Measurements from ENCODE around the gene TRPM1.

Gene TRPM1

DNA sequence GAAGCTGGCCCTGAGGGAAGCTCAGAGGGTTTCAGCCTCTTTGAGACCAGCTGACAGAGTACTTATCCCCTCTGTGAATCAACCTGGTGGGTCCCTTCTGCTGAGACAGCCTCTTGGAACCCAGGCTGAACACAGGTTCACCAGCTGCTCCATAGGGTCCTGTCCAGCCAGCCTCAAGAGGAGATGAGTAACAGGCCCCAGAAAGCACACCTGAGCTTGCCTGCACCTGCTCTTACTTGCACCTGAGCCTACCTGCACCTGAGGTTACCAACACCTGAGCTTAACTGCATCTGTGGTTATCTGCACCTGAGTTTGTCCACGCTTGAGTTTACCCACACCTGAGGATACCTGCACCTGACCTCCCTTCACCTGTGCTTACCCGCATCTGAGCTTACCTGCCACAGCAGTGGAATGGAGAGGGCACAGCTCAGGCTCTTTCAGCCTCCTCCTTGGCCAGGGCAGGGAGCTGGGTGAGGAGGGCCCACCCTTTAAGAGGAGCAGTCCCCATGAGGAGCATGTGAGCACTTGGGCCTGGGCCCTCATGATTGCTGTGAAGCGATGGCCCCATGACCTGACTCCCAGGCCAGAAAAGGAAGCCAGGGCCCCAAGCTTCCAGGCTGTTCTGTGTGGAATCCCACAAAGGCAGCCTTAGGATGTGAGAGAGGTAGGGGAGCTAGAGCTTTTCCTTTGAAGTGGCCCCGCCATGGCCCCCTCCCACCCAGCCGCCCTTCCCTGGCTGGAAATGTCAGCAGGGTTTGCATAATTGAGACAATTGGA, at the start of gene TRPM1:
TRPM1 (minus strand) TSS at position 464 of the 777 bp plus-strand sequence. CDS start 20,370 bp downstream, outside the sequence.
- DNase-seq, result no peak

- DNase-seq, result no peak
Measured at GRCh38 chr15:31150732-31151231, 49.3 kb upstream of the TRPM1 start.

DNA sequence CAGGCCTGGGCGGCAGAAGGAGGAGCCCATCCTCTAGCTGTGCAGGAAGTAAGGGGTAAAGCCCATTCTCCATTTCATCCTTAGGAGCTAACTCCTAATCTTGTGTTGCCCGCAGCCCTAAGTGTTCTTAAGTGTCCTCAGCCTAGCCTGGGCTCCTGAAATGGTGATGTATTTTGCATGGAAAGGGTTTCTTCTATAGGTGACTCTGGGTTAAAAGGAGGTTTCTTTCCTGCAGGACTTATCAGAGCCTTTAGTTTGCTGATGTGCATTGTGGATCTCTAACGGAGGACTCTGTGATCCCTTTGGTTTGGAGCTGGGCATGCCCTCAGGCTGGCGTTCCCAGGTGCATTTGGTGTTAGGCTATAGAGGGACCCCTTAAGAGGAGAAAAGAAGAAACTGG, 48.5 kb upstream of the TRPM1 start:
- no peak for DNase-seq

GRCh38 chr15:31149088-31149505, 47.6 kb upstream of the TRPM1 start:
- no peak for DNase-seq

- DNase-seq, result no peak
Measured at GRCh38 chr15:31148297-31149087, 47.0 kb upstream of the TRPM1 start.

DNA sequence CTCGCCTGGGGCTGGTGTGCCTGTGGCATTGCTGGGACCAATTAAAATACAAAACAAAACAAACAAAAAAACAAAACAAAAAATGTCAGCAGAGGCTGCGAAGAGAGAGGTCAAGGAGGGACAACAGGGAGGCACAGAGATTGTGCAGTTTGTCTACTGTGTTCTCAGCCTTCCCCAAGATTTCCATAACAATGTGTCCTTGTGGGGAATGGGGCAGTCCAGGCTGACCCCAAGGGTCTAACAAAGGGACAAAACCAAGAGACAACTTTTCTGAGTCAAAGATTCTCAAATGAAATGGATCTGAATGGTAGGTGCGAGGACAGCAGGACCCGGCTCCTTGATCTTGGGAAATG, 46.4 kb upstream of the TRPM1 start:
- no peak for DNase-seq

GRCh38 chr15:31147456-31147855, 45.9 kb upstream of the TRPM1 start:
- DNase-seq, result no peak

DNA sequence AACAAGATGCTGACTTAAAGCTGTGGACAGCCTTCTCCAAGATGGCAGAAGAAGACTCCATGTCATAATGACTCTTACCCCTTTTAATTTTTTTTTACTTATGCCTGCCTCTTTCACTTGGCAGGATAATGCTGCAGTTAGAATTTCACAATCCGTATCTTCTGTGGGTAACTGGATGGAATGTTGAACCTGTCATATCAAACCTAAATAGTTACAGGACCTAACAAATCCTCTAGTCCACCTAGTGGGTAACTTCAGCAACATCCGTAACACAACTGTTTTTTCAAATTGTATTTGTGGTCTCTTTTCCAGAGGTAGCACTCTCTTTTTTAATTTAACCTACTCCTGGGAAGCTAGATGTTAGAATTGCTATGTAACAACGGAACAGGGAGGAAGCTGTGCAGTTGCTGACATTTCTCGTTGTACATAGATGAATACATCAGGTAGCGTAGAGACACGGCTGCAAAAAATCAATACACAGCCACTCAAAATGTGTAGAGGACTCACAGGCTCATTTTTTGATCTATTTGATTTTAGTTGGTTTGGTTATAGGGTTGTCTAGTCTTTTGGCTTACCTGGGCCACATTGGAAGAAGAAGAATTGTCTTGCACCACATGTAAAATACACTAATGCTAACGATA, 43.9 kb upstream of the TRPM1 start:
- no peak for DNase-seq

DNA sequence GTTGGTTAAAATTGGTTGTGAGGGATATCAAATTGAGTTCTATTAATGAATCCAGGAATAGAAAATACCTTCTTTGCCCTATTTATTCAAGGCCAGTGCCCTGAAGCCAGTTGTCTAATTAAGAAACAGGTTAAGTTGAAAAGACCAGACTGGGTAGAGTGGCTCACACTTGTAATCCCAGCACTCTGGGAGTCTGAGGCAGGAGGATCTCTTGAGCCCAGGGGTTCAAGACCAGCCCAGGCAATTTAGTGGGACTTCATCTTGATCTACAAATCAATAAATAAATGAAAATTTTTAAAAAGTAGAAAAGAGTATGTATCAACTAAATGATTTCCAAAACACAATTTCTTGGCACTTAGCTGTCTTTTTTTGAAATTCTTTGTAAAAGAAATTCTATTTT, 40.3 kb upstream of the TRPM1 start:
- no peak for DNase-seq

GRCh38 chr15:31136607-31137328, 35.2 kb upstream of the TRPM1 start:
- DNase-seq, result no peak

GRCh38 chr15:31136016-31136415, 34.5 kb upstream of the TRPM1 start:
- peak; percentile 33 to 40 for DNase-seq

- DNase-seq, result no peak
Measured at GRCh38 chr15:31135523-31135922, 34.0 kb upstream of the TRPM1 start.

- DNase-seq, result no peak
Measured at GRCh38 chr15:31133890-31134289, 32.4 kb upstream of the TRPM1 start.

GRCh38 chr15:31131853-31132375, 30.4 kb upstream of the TRPM1 start:
- DNase-seq, result no peak

- DNase-seq, result no peak
Measured at GRCh38 chr15:31130576-31131237, 29.2 kb upstream of the TRPM1 start.

DNA sequence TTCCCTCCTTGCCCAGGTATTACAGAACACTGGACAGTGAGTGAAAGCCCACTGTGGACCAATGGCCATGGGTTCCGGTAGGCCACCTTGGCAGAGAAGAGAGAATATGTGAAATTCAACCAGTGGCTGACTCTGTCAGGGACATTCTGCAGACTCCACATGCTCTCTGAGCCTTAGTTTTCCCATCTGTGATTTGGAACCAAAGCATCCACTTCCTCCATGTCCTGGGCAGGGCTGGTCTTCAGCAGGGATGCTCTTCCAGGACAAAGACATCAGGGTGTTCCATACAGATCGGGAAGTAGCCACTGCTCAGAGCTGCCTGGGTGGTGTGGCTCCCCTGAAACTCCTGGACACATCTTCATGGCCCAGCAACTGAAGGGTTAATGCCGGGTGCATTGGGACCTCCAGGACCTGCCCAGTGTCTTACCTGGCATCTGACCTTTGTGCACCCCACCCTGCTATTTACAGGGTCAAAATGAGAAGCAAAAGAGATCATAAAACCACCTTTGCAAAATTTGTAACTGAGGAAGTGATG, 28.3 kb upstream of the TRPM1 start:
- DNase-seq, result no peak

DNA sequence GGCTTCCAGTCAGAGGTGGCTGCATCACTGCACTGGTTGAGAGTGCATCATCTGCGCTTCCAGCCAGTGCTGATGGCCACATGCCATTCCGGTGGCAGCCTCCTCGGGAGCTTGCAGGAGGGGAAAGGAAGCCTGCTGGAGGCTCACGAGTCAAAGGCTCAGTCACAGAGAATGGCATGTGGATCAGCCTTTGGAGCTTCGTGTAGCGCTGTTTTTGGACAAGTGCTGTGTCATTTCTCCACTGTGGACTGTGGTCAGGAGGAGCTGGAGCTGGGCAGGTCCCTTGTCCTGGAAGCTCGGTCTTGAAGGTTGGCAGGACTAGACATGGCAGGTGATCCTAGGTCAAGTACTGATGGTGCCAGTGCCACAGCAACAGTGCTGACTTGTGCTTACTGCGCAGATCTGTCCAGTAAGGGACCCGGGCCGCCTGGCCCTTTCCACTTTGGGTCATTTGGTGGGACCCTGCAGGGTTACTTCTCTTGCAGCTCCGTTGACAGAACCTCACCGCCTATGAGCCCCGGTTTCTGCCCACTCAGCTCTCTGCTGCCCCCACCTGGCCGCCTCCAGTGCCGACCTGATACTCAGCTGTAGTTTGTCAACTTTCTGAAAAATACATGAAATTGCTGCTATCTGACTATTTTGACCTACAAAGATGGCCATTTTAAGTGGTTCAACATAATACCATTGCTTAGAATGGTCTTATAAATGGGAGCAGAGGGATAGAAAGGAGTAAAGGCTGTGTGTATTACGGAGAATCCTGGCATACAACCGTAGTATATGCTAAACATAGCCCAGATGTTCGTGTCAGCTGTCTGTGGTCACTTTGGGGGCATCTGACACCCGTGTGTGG, 27.6 kb upstream of the TRPM1 start:
- peak in 1 of 2 experiments; percentile 11 for DNase-seq

DNA sequence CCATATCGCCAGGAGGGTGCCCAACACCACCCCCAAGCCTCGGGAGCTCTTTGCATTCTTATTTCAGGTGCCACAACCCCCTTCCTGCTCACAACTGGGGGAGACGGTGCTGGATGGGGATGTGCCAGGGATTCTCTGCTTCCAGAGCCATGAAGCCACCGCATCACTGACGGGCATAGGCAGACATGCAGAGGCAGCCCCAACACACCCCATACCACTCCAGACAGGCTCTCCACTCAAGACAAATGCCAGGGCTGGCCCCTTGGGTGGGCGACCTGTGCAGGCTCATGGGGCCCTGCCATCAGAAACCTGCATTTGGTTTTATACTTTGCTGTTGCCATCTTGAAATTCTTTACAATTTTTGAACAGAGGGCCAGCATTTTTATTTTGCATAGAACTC, 27.0 kb upstream of the TRPM1 start:
- DNase-seq, result no peak

DNA sequence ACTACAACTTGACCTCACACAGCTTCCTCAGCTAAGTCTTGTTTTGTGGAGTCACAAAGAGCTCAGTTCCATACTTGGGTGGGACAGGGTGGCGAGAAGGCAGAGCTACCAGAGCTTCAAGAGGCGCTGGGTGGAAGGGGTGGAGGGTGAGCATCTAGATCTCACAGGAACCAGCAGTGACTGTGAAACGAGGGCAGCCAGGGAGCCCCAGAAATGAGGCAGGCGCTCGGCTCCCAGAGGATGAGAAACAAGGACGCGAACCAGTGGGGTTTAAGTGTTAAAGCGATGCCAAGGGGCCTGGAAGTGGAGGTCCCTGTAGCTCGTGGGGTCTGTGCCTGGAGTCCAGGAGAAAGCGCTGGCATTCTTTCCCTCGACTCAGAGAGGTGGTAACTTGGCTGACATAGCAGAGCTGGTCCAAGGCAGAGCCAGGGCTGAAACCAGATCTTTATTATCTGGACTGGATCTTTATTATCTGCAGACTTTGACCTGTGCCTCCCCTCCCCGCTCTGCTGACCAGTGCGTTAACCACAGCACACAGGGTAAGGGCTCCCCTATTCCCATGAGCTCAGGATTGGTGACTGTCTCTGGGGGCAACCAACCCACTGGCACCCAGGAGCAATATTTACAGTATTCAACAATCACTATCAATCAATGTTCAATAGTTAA, 26.2 kb upstream of the TRPM1 start:
- DNase-seq, result no peak

DNA sequence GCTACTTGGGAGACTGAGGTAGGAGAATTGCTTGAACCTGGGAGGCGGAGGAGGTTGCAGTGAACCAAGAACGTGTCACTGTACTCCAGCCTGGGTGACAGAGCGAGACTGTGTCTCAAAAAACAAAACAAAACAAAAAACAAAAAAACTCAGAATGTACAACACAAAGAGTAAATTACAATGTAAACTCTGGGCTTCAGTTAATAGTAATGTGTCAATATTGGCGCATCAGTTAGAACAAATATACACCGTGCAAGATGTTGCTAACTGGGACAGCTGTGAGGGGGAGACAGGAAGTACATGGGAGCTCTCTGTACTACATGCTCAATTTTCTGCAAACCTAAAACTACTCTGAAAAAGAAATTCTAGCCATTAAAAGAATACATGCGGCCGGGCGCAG, 23.5 kb upstream of the TRPM1 start:
- peak in 1 of 2 experiments; percentile 0 for DNase-seq

Data from NCI-H1930 (cell line).